Parietal lobe (tissue), 1 donor: ENCODE results near the gene PCDHGA9. TPM values are rescaled to one million over a fixed set of nuclear protein-coding genes. Genes with fewer than 3 reads are reported as not detected.

ENCODE experiments used
- total RNA-seq: library from RNA; depleted of rRNA; stranded (reverse); fragments of >200 nt; gene quantifications from one replicate; pipeline ENCODE4 v1.2.3, GENCODE V29; 2014

The PCDHGA9 gene
- 38.2 TPM for total RNA-seq

DNA sequence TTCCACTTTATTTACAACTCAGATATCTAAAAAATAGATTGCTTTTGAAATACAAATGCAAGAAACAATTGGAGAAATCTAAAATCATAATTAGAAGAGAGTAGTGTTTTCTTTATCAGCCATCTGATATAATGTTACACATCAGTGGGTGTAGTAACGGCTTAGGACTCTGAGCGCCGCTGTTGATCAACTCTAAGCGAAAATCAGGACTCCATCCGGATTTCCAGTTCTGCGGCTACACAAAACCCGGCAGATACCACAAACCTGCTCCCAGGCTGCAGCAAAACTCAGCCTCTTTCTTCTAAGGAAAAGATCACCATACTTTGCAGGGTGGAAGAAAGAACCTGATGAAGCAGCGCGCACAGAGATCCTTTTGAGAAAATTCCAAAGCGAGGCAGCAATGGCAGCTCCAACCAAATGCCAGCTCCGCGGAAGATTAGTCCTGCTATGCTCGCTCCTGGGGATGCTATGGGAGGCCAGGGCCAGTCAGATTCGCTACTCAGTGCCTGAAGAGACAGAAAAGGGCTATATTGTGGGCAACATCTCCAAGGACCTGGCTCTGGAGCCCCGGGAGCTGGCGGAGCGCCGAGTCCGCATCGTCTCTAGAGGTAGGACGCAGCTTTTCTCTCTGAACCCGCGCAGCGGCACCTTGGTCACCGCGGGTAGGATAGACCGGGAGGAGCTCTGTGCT lies at the start of gene PCDHGA9:
Gene PCDHGA9, plus strand, starts transcription at position 226 of the 691 bp plus-strand sequence. Its CDS starts 175 bp downstream, at position 401.

DNA sequence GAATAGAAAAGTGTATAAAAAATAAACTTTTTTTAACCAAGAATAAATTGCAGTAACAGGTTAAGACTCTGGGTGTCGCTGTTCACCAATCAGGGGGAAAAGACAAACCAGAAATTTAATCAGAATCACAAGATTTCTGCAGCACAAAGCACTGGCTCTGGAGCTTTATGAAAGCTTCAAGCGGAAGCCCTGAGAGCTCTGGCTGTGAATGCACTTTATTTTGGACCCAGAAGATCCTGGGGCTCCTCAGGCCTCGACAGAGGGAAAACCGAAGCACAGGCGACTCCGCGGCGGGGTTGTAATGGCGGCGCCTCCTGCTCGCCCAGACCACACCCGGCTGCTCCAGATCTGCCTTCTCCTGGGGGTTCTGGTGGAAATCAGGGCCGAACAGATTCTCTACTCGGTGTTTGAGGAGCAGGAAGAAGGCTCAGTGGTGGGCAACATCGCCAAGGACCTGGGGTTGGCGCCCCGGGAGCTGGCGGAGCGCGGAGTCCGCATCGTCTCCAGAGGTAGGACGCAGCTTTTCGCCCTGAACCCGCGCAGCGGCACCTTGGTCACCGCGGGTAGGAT lies 47.6 kb upstream of the PCDHGA9 start, which contains the start of gene PCDHGA4:
Gene PCDHGA4, plus strand, starts transcription at position 122 of the 570 bp plus-strand sequence. Its CDS starts 87 bp downstream, at position 209.

DNA sequence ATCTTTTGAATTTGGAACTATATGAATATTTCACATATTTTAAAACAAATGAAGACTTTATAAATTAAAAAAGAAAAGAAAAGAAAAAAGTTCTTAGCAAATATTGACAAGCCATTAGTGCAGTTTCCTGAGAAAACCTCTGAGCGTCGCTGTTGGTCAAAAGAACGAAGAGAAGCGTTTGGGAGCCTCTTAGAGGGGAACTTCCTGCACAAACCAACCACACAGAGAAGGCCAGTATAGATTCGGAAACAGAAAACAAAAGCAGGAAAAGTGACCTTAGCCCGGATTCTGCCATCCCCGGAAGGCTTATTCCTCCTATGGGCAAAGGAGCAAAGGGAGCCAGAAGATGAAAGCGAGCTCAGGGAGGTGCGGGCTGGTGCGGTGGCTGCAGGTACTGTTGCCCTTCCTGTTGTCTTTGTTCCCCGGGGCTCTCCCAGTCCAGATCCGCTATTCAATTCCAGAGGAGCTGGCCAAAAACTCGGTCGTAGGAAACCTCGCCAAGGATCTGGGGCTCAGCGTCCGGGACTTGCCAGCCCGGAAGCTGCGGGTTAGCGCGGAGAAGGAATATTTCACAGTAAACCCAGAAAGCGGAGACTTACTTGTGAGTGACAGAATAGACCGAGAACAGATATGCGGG lies 42.7 kb upstream of the PCDHGA9 start, which contains the start of gene PCDHGB2:
Gene PCDHGB2, plus strand, starts transcription at position 205 of the 637 bp plus-strand sequence. Its CDS starts 142 bp downstream, at position 347.

DNA sequence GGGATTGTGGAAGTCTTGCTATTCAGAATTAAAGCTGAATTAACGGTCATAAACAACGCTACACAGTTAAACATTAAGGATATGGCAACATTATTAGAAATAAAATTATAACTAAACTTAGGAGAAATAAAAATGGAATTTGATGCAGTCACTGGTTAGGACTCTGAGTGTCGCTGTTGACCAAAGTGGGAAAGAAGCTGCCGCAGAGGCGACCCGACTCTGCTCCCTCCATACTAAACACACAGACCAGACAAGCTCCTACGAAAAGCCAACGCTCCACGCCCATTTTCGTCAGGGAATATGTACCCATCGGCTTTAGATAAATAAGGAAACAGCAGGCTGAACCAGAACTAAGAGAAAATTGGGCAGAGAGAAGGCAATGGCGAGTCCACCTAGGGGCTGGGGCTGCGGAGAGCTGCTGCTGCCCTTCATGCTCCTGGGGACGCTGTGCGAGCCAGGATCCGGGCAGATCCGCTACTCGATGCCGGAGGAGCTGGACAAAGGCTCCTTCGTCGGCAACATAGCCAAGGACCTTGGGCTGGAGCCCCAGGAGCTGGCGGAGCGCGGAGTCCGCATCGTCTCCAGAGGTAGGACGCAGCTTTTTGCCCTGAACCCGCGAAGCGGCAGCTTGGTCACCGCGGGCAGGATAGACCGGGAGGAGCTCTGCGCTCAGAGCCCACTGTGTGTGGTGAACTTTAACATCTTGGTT lies 38.5 kb upstream of the PCDHGA9 start, which contains the start of gene PCDHGA5:
Gene PCDHGA5, plus strand, starts transcription at position 211 of the 709 bp plus-strand sequence. Its CDS starts 169 bp downstream, at position 380.

DNA sequence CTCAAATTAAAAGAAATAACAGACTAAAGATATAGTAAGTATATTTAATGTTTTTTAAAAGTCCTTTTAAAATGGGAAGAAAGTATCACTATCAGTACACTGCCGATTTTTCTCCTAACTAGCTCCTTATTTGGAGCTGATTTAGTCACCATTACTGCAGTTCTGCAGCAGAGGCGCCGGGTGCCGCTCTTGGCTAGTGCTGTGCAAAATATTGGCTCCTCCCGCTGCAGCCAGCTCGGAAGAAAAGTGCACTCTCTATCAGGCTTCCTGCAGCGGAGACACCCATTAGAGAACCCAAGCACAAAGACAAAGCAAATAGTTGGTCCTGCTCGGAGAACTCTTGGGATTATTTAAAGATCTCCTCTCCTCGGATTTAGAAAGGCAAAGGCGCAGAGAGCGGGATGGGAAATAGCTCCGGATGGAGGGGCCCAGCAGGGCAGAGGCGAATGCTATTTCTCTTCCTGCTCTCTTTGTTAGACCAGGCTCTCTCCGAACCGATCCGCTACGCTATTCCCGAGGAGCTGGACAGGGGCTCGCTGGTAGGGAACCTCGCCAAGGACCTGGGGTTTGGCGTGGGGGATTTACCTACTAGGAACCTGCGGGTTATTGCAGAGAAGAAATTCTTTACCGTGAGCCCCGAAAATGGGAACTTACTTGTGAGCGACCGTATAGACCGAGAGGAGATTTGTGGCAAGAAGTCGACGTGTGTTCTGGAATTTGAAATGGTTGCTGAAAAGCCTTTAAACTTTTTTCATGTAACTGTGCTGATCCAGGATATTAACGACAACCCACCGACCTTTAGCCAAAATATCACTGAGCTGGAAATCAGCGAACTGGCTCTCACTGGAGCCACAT lies 32.4 kb upstream of the PCDHGA9 start, which contains the start of gene PCDHGB3:
Gene PCDHGB3, plus strand, starts transcription at position 249 of the 855 bp plus-strand sequence. Its CDS starts 153 bp downstream, at position 402.

DNA sequence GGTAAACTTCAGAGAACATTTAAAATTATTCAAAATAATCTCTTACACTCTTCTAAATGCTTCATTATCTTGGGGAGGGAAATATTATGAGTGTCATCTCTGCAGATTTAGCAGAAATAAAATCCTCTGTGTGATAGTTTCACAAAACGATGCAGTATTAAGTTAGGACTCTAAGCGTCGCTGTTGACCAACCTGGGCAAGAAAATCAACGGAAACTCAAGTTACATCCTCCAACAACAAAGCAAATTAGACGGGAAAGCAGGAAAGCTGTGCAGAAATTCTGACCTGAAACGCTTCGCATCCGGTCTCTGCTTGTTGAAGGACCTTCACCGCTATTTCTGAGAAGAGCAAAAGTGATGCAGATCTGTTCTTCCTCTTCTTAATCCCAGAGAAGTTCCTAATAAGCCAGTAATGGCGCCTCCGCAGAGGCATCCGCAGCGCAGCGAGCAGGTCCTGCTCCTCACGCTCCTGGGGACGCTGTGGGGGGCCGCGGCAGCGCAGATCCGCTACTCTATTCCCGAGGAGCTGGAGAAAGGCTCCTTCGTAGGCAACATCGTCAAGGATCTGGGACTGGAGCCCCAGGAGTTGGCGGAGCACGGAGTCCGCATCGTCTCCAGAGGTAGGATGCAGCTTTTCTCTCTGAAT lies 28.8 kb upstream of the PCDHGA9 start, which contains the start of gene PCDHGA6:
Gene PCDHGA6, plus strand, starts transcription at position 219 of the 645 bp plus-strand sequence. Its CDS starts 193 bp downstream, at position 412.

DNA sequence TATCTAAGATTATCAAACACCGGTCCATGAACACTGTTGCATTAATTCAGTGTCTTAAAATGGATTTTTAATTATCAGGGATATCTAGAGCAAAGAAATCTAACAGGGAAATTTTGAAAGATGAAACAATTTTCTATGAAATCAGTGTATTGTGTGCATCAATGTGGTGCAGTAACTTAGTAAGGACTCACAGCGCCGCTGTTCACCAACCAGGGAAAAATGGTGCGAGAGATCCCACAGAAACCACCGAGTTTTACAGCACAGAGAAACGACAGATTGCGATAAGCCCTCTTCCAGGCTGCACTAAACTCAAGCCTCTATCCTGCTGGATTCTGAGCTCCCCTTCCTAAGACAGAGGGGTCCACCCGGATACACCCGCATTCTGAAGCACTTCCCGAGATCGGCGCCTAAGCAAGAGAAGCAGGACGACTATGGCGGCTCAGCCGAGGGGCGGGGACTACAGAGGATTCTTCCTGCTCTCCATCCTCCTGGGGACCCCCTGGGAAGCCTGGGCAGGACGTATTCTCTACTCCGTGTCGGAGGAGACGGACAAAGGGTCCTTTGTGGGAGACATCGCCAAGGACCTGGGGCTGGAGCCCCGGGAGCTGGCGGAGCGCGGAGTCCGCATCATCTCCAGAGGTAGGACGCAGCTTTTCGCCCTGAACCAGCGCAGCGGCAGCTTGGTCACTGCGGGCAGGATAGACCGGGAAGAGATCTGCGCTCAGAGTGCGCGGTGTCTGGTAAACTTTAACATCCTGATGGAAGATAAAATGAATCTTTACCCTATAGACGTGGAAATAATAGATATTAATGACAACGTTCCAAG lies 19.9 kb upstream of the PCDHGA9 start, which contains the start of gene PCDHGA7:
Gene PCDHGA7, plus strand, starts transcription at position 274 of the 826 bp plus-strand sequence. Its CDS starts 158 bp downstream, at position 432.

DNA sequence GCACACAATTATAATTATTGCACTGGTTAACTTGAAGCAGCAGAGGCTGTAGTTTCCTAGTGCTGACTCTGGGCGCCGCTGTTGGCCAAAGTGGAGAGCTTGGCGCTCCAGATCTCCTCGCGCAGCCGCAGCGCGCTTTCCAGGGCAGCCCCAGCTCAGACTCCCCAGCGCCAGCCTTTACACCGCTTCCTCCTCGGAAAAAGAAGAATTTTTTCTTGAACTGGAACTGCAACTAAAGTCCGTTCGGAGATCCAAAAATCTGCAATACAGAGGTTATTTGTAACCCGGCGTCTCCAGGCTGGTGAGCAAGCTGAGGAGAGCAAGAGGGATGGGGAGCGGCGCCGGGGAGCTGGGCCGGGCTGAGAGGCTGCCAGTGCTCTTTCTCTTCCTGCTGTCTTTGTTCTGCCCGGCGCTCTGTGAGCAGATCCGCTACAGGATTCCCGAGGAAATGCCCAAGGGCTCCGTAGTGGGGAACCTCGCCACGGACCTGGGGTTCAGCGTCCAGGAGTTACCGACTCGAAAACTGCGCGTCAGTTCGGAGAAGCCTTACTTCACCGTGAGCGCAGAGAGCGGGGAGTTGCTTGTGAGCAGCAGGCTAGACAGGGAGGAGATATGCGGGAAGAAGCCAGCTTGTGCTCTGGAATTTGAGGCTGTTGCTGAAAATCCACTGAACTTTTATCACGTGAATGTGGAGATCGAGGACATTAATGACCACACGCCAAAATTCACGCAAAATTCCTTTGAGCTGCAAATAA lies 14.8 kb upstream of the PCDHGA9 start, which contains the start of gene PCDHGB4:
Gene PCDHGB4, plus strand, starts transcription at position 142 of the 755 bp plus-strand sequence. Its CDS starts 187 bp downstream, at position 329.

DNA sequence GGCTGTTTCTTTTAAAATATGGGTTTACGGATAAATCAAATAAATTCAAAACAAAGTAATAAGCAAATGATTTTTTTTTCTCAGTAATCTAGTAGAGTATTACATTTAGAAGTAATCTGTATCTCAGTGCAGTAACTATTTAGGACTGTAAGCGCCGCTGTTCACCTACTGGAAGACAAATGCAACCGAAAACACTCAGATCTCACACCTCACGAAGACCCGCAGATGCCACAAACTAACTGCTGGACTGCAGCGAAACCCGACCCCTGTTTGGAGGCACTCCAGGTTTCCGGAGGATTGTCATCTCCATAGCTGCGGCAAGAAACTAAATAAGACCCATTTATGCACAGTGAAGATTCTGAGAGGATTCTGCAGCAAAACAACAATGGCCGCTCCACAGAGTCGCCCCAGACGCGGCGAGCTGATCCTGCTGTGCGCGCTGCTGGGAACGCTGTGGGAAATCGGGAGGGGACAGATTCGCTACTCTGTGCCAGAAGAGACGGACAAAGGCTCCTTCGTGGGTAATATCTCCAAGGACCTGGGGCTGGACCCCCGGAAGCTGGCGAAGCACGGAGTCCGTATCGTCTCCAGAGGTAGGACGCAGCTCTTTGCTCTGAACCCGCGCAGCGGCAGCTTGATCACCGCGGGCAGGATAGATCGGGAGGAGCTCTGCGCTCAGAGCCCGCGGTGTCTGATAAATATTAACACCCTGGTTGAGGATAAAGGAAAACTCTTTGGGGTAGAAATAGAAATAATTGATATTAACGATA lies 10.0 kb upstream of the PCDHGA9 start, which contains the start of gene PCDHGA8:
Gene PCDHGA8, plus strand, starts transcription at position 205 of the 770 bp plus-strand sequence. Its CDS starts 181 bp downstream, at position 386.

DNA sequence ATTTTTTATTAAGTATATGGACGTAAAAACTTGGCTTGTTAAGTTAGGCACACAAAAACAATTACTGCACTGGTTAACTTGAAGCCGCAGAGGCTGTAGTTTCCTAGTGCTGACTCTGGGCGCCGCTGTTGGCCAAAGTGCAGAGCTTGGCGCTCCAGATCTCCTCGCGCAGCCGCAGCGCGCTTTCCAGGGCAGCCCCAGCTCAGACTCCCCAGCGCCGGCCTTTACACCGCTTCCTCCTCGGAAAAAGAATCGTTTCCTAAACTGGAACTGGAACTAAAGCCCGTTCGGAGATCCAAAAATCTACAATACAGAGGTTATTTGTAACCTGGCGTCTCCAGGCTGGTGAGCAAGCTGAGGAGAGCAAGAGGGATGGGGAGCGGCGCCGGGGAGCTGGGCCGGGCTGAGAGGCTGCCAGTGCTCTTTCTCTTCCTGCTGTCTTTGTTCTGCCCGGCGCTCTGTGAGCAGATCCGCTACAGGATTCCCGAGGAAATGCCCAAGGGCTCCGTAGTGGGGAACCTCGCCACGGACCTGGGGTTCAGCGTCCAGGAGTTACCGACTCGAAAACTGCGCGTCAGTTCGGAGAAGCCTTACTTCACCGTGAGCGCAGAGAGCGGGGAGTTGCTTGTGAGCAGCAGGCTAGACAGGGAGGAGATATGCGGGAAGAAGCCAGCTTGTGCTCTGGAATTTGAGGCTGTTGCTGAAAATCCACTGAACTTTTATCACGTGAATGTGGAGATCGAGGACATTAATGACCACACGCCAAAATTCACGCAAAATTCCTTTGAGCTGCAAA lies 4.6 kb upstream of the PCDHGA9 start, which contains the start of gene PCDHGB5:
Gene PCDHGB5, plus strand, starts transcription at position 192 of the 796 bp plus-strand sequence. Its CDS starts 181 bp downstream, at position 373.

DNA sequence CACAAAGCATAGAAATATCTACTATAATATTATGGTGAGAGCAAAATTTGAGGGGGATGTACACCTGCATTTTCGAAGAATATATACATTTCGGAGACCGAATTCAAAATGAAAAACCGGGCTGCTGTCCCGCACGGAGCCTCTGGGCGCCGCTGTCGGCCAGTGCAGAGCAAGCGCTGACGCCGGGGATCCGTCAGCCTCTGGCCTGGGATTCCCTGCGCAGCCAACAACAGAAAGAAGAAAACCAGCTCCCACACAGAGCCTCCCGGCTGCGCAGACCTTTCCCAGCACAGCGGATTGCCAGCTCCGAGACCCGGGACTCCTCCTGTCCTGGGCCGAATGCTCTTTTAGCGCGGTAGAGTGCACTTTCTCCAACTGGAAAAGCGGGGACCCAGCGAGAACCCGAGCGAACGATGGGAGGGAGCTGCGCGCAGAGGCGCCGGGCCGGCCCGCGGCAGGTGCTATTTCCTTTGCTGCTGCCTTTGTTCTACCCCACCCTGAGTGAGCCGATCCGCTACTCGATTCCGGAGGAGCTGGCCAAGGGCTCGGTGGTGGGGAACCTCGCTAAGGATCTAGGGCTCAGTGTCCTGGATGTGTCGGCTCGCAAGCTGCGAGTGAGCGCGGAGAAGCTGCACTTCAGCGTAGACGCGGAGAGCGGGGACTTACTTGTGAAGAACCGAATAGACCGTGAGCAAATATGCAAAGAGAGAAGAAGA lies 5.4 kb downstream of the PCDHGA9 start, which contains the start of gene PCDHGB6:
Gene PCDHGB6, plus strand, starts transcription at position 232 of the 716 bp plus-strand sequence. Its CDS starts 182 bp downstream, at position 414.

DNA sequence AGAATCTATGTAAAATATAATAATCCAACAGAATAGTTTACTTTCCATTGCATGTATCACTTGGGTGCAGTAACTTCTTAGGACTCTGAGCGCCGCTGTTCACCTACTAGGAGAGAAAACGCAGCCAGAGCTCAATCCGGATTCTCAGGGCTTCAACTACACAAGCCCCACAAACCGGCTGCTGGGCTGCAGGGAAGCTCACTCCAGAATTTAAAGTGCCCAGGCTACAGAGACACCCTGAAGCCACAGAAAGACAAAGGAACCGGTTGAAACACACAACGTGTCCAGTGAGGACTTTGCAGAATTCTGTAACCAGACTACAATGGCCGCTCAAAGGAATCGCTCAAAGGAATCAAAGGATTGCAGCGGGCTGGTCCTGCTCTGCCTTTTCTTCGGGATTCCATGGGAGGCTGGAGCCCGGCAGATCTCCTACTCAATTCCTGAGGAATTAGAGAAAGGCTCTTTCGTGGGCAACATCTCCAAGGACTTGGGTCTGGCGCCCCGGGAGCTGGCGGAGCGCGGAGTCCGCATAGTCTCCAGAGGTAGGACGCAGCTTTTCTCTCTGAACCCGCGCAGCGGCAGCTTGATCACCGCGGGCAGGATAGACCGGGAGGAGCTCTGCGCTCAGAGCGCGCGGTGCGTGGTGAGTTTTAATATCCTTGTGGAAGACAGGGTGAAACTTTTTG lies 10.4 kb downstream of the PCDHGA9 start, which contains the start of gene PCDHGA10:
Gene PCDHGA10, plus strand, starts transcription at position 134 of the 686 bp plus-strand sequence. Its CDS starts 189 bp downstream, at position 323.

DNA sequence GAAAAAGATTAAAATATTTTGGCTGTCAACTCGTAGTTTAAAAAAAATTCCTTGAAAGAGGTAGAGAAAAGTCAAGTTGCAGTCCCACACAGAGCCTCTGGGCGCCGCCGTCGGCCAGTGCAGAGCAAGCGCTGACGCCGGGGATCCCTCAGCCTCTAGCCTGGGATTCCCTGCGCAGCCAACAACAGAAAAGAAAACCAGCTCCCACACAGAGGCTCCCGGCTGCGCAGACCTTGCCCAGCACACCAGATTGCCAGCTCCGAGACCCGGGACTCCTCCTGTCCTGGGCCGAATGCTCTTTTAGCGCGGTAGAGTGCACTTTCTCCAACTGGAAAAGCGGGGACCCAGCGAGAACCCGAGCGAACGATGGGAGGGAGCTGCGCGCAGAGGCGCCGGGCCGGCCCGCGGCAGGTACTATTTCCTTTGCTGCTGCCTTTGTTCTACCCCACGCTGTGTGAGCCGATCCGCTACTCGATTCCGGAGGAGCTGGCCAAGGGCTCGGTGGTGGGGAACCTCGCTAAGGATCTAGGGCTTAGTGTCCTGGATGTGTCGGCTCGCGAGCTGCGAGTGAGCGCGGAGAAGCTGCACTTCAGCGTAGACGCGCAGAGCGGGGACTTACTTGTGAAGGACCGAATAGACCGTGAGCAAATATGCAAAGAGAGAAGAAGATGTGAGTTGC lies 15.1 kb downstream of the PCDHGA9 start, which contains the start of gene PCDHGB7:
Gene PCDHGB7, plus strand, starts transcription at position 184 of the 679 bp plus-strand sequence. Its CDS starts 183 bp downstream, at position 367.

DNA sequence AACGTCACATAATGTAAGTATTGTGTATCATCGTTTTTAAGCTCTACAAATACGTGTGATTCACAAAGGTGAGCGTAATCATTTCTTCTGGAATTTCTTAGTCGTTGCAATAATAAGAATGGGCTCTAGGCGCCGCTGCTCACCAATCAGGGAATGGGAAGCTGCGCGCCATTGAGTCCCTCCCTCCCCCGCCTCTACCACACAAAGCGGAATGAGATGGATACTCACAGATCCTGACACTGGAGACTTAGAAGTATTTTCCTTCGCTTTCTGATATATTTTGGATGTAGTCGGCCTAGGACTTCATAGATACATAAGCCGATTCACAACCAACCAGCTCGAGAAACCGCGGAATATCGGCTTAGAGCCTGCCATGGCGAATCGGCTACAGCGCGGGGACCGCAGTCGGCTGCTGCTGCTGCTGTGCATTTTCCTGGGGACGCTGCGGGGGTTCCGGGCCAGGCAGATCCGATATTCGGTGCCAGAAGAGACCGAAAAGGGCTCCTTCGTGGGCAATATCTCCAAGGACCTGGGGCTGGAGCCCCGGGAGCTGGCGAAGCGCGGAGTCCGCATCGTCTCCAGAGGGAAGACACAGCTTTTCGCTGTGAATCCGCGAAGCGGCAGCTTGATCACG lies 18.4 kb downstream of the PCDHGA9 start, which contains the start of gene PCDHGA11:
Gene PCDHGA11, plus strand, starts transcription at position 197 of the 634 bp plus-strand sequence. Its CDS starts 177 bp downstream, at position 374.

